ENCODE measurements around the gene OR10P1.
A peak's percentile ranks its signal among the peaks of the same experiment; 100 is the strongest.
"Not testable (repeated sequence)": the region's sequence is repeated elsewhere in the genome, so short reads cannot be mapped to it uniquely, and the experiment has no call there.

Gene OR10P1, protein sequence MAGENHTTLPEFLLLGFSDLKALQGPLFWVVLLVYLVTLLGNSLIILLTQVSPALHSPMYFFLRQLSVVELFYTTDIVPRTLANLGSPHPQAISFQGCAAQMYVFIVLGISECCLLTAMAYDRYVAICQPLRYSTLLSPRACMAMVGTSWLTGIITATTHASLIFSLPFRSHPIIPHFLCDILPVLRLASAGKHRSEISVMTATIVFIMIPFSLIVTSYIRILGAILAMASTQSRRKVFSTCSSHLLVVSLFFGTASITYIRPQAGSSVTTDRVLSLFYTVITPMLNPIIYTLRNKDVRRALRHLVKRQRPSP

DNA sequence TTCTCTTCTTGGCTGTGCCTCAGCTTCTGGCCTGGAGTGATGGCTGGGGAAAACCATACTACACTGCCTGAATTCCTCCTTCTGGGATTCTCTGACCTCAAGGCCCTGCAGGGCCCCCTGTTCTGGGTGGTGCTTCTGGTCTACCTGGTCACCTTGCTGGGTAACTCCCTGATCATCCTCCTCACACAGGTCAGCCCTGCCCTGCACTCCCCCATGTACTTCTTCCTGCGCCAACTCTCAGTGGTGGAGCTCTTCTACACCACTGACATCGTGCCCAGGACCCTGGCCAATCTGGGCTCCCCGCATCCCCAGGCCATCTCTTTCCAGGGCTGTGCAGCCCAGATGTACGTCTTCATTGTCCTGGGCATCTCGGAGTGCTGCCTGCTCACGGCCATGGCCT lies at the start of gene OR10P1:
OR10P1 (plus strand) TSS at position 40 of the 400 bp plus-strand sequence; CDS start at position 40, 0 bp downstream.
- no peak for DNase-seq

DNA sequence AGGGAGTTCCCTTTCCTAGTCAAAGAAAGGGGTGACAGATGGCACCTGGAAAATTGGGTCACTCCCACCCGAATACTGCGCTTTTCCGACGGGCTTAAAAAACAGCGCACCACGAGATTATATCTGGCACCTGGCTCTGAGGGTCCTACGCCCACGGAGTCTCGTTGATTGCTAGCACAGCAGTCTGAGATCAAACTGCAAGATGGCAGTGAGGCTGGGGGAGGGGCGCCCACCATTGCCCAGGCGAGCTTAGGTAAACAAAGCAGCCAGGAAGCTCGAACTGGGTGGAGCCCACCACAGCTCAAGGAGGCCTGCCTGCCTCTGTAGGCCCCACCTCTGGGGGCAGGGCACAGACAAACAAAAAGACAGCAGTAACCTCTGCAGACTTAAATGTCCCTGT lies 46.5 kb upstream of the OR10P1 start:
- DNase-seq, result not testable (repeated sequence)

DNA sequence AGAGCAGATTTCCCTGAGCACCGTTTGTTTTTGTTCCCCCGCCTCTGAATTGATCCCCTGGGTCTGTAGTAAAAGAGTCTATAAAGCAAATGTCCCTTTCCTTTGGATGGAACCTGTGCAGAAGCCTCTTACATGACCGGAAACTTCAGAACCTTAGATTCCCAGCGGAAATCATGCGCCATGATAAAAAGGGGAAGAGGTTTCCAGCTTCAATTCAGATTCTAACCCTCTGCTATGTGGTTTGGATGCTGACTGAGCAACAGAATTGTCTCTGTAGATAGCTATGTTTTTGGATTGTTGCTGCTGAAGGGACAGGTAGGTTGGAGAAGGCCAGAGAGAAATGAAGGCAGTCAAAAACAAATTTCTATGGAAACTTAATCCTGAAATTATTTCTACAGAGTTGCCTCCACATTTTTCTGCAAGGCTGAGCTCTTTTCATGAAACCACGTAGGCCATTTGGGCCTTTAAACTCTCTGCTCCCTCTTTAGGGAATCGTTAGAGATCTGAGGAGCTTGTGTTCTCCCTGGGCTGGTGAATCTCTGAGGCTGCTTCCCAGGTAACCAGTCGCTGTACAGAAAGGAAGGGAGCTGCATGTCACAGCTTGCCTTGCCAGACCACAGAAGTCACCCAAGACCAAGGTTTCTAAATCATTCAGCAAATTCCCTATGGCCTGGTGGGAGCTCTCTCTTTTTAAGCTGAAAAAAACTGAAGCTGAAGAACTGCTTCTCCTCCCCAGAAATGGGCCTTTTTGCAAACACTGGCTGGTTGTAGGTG lies 28.7 kb upstream of the OR10P1 start:
- DNase-seq, result no peak

DNA sequence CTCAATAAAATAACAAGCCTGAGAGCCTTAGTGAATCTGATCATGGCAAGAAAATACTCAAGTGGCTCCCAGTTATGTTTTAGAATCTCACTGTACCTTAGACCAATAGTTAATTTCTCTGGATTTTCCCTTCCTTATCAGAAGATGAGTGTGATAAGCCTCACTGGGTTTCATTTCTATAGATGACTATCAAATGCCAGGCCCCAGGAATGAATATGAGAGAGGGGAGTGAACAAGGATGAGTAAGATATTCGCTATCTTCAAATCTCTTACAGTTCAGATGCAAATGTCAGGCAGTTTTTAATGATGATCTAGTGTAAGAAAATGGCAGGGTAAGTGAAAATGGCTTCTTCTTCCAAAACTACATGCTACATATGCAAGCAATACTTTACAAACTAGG lies 26.1 kb upstream of the OR10P1 start:
- no peak for DNase-seq

DNA sequence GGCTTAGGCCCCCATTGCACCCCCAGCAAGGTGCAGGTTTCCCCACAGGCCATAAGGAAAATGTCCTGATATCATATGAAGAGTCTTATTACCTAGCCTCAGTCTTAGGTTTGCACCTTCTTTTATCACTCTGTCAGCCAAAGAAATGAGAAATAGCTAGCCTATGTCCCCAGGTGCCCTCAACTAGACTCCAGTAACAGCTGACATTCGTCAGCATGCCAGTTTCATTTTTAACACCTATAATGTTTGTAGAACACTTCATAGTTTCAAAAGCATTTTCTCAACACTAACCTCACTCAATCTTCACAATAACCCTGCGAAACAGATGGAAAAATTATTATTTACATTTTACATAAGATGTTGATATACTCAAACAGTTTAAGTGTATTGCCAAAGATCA lies 24.0 kb upstream of the OR10P1 start:
- DNase-seq, result no peak

DNA sequence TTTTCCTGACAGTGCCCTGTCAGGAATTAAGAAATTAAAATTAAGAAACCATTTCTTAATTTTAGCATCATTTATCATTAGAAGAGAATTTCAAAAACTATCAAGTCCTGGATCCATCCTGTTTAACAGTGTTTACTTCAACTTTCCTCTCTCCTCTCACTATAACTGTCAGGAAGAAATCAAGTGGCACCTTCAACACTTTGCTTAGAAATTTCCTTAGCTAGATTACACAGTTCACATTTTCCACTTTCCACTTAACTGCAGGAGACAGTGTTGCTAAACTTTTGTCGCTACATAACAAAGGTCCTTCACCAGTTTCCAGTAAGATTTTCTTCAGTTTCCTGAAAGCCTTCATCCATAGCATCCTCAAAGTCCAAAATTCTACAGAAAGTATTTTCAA lies 21.9 kb upstream of the OR10P1 start:
- DNase-seq, result no peak

DNA sequence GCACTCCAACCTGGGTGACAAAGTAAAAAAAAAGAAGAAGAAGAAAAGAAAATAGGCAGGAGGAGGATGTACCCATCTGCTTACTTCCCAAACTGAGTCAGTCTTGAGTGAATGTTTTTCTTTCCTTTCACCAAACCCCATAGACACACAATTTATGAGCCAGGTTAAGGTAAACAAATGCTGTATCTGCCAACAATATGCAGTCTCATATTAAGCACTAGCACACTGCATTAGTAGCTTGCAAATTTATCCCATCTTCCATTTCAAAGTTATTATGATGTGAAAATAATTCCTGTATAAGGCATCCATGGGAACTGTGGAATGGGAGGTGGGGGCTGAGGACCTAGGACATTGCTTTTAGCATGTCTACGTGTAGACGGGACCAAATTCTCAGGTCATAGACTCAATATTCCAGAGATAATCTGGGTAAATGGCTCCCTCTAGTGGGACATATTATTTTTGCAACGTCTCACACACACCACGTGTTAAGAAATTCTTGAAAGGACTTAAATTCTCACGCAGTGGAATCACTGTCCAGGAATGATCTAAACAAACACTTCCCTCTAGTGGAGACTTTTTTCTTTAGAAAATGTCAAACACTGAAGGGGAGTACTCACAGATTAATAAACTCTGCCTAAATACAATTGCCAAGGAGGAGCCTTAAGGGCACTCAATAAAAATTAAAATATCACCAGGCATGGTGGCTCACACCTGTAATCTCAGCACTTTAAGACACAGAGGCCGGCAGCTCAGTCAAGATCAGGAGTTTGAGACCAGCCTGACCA lies 17.1 kb upstream of the OR10P1 start:
- DNase-seq, result peak; percentile 53

DNA sequence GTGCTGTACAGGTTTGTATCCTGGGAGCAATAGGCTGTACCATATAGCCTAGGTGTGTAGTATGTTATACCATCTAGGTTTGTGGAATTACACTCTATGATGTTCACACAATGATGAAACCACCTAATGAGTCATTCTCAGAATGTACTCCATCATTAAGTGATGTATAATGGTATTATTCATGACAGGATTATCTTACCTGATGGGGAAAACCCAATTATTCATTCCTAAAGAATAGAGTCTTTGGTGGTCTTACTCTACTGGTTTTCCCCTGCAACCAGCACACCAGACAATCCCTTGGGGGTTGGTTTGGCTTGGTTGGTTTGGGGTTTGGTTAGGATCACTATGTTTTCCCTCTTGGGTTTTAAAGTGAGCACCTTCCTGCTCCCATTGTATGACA lies 12.6 kb upstream of the OR10P1 start:
- no peak for DNase-seq

DNA sequence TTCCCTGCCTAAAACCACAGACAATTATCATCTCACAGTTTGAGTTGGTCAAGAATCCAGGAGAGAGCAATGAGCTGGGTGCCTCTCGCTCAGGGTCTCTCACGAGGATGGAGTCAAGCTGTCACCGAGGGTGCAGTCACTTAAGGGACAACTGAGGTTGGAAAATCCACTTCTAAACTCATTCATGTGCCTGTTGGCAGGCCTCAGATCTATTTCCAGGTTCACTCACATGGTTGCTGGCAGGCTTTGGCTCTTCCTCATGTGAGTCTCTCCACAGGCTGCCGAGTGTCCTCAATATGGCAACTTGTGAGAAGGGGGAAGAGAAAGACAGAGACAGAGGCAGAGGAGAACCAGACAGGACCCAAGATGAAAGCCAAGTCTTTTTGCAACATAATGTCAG lies 10.5 kb upstream of the OR10P1 start:
- DNase-seq, result no peak

DNA sequence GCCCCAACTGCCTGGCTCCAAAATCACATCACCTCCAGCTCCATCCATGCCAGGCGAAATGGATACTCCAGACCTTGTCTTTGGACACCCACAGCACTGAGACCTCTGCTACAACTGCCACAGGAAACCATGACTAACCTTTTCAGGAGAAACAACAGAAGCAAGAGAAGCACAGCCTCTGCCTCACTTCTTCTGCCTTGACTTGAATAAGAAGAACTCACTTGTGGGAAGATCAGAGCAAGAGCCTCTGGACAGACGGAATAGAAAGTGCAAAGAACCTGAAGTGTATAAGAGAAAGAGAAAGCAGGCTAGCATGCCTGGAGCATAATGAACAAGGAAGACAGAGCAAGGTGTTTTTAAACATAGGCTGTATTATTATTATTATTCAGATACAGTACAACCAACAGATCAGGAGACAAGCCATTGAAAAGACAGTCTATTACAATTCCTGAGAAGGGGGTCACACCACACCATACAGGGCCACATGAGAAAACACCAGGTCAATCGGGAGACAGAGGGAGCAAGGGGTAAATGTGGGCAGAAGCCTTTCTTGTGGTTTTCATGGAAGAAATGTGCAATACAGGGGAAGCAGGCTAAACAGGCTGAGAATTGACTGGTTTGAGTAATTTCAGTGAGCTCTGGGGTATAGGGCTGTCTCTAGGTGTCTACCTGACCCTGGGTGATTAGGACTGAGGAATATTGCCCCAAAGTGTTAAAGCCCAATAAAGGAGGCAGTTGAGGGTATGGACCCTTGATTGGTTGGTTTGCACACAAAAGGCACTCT lies 7.4 kb upstream of the OR10P1 start:
- DNase-seq, result no peak

DNA sequence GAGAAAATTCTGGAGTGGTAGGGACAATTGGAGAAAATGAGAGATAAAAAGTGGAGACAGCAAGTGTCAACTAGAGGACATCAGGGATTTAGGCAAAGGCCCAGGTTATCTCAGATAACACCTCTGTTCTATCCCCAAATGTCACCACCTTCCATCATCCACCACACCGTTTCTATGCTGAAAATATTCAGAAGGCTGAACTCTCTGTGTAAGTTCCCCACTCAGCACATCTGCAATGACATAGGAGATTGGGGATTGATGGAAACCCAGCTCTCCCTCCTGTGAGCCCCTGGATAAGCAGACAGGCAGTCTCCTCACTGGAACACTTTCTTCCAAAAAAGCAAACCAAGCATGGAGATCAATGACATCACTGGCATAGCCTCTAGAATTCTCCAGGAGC lies 5.6 kb upstream of the OR10P1 start:
- no peak for DNase-seq

DNA sequence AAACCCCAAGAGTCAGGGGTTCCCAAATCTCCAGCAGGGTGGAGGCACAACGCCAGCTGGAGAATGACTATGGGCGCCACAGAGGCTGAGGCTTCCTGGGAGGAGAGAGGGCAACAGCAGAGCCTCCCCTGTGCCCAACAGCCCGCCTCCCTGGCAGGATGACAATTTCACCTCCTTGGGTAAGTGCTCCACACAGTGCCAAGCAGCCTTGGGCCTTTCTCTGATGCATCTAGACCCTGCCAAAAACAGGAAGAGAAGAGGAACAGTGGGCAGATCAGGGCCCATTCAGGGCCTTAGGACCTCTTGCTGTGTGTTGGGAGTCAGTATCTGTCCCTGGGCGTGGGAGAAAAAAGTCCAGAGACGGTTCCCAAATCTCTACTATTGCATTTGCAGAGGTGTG lies 5.0 kb upstream of the OR10P1 start:
- no peak for DNase-seq

DNA sequence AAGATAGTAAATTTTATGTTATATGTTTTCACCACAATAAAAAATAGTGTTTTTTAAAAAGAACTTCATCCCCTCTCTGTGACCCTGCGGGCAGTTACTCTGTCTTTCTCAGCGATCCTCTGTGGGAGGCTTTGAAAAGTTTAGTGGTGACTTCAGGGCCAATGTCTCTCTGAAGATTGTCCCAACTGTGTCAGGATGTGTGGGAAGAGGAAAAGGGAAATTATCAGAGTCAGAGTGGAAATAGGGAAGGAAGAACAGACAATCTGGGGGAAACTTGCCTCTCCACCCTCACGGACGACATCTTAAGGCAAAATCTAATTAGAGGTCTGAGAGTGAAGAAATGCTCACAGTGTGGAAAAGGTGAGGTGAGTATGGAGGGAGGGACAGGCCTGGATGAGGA lies 3.5 kb upstream of the OR10P1 start:
- no peak for DNase-seq

DNA sequence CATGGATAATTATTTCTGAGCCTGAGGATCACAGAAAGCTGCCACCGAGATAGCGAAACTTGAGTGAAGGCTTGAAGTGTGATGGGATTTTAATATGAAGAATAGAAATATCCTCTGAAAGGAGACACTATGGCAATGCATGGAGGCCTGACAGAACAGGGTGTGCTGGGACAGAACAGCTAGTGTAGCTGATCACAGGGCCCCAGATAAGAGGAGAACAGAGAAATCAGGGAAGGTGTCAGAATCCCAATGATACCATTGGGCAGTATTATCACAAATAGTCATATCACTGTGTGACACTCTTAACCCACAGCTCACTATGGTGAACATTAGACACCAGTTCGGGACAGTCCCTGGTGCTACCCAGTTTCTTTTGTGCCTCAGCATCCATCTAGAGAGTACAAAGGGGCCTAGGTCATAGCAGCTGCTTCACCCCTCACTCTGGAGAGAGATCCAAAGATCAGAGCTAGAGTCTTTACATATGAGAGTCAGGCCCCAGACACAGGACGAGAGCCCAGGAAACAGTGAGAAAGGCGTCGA lies 506 bp upstream of the OR10P1 start:
- no peak for DNase-seq

DNA sequence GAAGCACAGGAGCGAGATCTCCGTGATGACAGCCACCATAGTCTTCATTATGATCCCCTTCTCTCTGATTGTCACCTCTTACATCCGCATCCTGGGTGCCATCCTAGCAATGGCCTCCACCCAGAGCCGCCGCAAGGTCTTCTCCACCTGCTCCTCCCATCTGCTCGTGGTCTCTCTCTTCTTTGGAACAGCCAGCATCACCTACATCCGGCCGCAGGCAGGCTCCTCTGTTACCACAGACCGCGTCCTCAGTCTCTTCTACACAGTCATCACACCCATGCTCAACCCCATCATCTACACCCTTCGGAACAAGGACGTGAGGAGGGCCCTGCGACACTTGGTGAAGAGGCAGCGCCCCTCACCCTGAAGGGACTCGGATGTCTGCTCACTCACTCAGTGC lies 775 bp downstream of the OR10P1 start:
- peak; percentile 44 for DNase-seq

DNA sequence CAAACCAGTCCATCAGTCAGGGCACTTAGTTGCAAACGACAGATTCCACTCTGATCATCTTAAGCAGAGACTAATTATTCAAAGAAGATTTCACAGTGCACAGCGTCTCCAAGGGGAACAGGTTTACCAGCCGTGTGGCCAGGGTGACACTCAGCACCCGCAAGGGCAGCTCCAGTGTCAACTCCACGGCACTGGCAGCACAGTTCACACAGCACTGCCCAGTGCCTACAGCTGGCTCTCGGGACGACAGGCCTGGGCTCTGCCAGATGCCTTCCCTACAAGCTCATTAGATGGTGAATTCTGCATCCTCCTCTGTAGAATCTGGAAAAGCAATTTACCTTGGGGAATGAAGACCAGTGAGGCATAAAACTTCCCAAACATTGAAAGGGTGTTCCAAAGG lies 4.9 kb downstream of the OR10P1 start:
- no peak for DNase-seq

DNA sequence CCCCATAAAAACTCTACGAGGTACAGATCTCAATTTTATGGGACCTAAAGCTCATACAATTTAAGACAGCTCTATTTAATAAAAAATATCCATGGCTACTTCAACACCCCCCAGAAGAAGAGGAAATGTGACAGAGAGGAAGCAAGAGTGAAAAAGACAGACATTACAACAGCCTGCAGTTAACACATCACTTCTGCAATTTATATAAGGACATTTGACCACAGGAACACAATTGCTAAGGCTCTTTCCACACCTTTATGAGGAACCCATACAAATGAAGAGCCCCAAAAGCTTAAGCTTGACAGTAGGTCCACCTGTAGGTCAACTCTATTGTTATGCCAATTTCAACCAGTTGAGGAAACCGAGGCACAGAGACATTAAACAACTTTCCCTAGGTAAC lies 5.6 kb downstream of the OR10P1 start:
- DNase-seq, result no peak

DNA sequence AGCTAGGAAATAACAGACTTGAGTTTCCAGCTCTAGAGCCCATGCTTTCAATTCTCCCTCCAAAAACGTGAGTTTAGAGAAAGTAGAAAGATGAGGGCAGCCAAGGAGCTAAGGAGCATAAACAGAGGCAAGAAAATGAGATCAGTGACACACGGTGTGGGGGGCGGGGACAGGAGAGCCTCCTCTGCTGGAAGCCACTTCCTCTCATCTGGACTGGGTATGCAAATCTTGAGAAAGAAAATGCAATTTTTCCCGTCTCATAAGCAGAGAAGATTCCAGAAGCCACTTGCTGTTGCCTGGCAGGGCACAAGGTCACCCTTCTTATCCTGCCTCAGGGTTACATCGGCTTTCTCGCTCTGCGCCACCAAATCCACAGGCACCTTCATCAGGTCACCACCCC lies 6.0 kb downstream of the OR10P1 start:
- DNase-seq, result peak; percentile 45

DNA sequence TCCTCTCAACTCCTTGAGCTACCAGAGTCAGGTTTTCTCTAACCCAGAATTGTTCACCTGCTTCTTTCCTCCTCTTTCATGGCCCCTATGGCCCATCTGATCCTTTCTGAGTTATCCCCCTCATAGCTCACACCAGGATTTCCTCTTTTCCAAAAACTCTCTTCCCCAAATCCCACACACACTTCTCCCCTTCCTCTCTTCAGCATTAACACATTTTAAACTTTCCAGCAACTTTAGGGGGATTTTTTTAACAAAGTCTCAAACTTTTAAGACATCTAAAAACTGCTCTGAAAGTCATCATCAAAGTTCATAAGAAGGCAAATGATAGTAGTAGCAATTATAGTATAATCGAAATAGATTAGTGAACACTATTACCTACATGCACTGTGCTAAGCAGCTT lies 7.9 kb downstream of the OR10P1 start:
- no peak for DNase-seq

DNA sequence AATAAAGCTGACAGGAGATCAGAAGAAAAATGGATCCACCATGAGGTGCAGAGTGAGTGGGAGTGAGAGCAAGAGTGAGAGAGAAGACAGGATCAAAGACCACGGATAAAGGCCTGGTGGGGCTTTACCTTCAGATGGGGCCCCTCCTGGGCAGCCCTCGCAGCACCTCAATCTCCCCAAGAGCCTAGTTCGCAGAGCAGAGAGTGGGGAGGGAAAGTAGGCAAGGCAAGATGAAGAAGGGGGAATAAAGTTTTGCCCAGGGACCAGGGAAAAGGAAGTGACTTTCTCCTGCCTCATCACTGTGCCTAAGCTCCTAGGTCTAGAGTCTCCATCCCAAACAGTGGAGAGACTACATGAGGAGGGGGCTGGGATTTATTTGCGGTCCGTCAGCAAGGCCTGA lies 10.3 kb downstream of the OR10P1 start:
- DNase-seq, result no peak

DNA sequence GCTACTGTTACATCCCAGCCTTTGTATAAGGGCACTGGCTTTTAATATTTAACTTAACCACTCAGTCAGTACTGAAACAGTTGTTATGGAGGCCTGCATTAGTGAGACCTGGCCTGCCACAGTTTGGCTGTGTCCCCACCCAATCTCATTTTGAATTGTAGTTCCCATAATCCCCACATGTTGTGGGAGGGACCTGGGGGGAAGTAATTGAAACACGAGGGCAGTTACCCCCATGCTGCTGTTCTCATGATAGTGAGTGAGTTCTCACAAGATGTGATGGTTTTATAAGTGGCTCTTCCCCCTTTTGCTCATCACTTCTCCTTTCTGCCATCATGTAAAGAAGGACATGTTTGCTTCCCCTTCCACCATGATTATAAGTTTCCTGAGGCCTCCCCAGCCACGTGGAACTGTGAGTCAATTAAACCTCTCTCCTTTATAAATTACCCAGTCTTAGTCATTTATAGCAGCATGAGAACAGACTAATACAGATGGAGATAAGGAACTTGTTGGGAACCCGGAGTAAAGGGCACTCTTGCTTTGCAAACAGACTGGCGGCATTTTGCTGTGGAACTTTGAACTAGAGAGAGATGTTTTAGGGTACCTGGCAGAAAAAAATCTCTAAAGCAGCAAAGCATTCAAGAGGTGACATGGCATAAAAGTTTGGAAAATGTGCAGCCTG lies 14.1 kb downstream of the OR10P1 start:
- DNase-seq, result not testable (repeated sequence)

DNA sequence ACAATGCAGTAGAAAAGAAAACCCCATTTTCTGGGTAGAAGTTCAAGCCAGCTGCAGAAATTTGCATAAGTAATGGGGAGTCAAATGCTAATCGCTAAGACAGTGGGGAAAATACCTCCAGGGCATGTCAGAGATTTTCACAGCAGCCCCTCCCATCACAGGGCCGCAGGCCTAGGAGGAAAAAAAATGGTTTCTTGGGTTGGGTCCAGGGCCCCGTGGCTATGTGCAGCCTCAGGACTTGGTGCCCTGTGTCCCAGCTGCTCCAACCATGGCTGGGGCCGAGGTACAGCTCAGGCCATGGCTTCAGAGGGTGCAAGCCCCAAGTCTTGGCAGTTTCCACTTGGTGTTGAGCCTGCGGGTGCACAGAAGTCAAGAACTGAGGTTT lies 14.6 kb downstream of the OR10P1 start:
- DNase-seq, result no peak
